Uterus (tissue), 4 donors: ENCODE measurements around the gene NDUFV2. TPM values are rescaled to one million over a fixed set of nuclear protein-coding genes. Genes with fewer than 3 reads are reported as not detected.

Experiments used
- DNase-seq, 2 donors: peaks; one replicate each; pipeline ENCODE4 v3.0.0-alpha.2; 2019 to 2020
- H3K27ac ChIP-seq, 2 donors: fragments of 200-600 bp; sonication (generic); 1 replicate in 1 of 2; 2 replicates in 1 of 2; pipeline ENCODE4 v1.5.1; 2016 to 2018
- H3K27me3 ChIP-seq, 2 donors: fragments of 200-600 bp; sonication (generic); one replicate each; pipeline ENCODE4 v1.5.1; 2018 to 2019; ENCODE audit warnings: control low read depth in 1 of 2
- H3K36me3 ChIP-seq, 2 donors: fragments of 200-600 bp; sonication (generic); one replicate each; pipeline ENCODE4 v1.5.1; 2019; ENCODE audit warnings: control low read depth in 1 of 2
- H3K4me1 ChIP-seq, 2 donors: fragments of 200-600 bp; sonication (generic); one replicate each; pipeline ENCODE4 v1.5.1; 2018 to 2019; ENCODE audit warnings: control low read depth in 1 of 2
- H3K4me3 ChIP-seq, 2 donors: fragments of 200-600 bp; sonication (generic); 1 replicate in 1 of 2; 2 replicates in 1 of 2; pipeline ENCODE4 v1.5.1; 2018 to 2019; ENCODE audit warnings: mild to moderate bottlenecking in 1 of 2
- H3K9me3 ChIP-seq, 2 donors: fragments of 200-600 bp; sonication (generic); one replicate each; pipeline ENCODE4 v1.5.1; 2019; ENCODE audit warnings: control low read depth in 1 of 2
- CTCF ChIP-seq, 4 experiments: fragments of 200-600 bp in 2 of 4; fragments of 450-650 bp in 2 of 4; sonication (generic) in 2 of 4; IDR thresholded peaks; one replicate each; pipeline ENCODE4 v1.5.1; 2016 to 2019; ENCODE audit warnings: antibody characterized with exemption in 4 of 4, mild to moderate bottlenecking in 2 of 4, moderate library complexity in 1 of 4
- POLR2A ChIP-seq, 2 donors: fragments of 450-650 bp; IDR thresholded peaks; one replicate each; pipeline ENCODE4 v1.6.1; 2016; ENCODE audit warnings: antibody characterized with exemption in 2 of 2, mild to moderate bottlenecking in 1 of 2, moderate library complexity in 1 of 2
- intact Hi-C: fragments of 100-400 bp; cut with DNase I; formaldehyde crosslinking; loops from one replicate; pipeline ENCODE4 v1.15.1; 2023; ENCODE audit warnings: low total_unique reads
- total RNA-seq, 4 donors: library from RNA; depleted of rRNA in 3 of 4; stranded (reverse); fragments of >200 nt in 3 of 4; gene quantifications; one replicate each; pipeline versions ENCODE4 v1.1.0 to v1.2.4, GENCODE V29; 2014 to 2023
- donor health status: DM: yes; HTN: yes; CAD: no.

NDUFV2 gene
- total RNA-seq, 4 donors from 2014 or later, result 54.8 to 99.8 (median 95.8) TPM

DNA sequence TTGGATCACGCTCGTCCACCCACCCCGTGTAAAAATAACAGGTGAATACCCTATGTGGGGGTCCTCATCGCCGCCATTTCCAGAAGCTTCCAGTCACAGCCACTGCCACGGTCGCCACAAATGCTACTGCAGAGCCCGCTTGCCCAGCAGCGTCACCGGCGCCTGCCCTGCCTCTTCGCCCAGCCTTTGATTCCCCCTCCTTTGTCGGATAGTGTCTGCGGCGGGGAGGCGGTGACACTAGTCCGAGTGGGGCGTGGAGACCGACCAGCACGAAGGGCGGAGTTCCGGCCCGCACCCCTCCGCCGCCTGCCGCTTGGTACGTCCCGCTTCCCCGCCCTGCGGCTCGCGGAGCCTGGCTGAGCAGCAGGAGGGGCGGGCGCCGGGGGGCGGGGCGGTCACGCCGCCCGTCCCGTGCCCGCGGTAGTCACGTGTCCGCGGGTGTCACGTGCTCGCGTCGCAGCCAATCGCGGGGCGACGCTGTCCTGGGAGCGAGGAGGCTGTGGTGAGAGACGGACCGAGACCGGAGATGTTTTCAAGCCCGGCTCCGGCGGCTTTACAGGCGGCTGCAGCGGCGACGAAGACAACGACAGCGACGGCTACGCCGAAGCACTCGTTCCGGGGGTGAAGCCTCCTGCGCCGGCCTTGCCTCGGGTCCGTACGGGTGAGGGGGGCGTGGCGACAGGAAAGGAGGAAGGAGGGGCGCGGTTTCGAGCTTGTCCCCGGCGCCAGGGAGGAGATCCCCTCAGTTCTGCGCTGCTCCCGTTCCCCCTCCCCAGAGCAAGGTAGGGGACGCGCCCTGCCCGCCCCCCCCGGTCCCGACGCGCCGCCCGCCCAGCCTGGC is 34.0 kb downstream of the NDUFV2 start, which contains the start of gene ANKRD12:
Gene ANKRD12 (plus strand): TSS at position 467 of the 841 bp plus-strand sequence. CDS start 45,652 bp downstream, outside the sequence.
- H3K36me3 ChIP-seq, result no peaks in the 10 kb centered on the region
- peak within 1 kb of the TSS; percentile 81 to 82 for H3K4me3 ChIP-seq
- H3K4me1 ChIP-seq, result peaks cover 13 to 14% of the 10 kb centered on the region in 2 donors
- no peaks in the 10 kb centered on the region for H3K9me3 ChIP-seq
- TF ChIP-seq POLR2A (IDR thresholded peaks at IDR 0.05) (peak; percentile 71 to 91), CTCF (IDR thresholded peaks at IDR 0.05) (no peak)
- intact Hi-C loops, result loop anchor here (5.0 kb wide), 1 partner anchor 34 kb away; the partner anchor contains the start of gene NDUFV2
- peak within 1 kb of the TSS; percentile 98 to 100 for H3K27ac ChIP-seq
- peak; percentile 94 to 97 for DNase-seq
- no peaks in the 10 kb centered on the region for H3K27me3 ChIP-seq

- TF ChIP-seq CTCF (IDR thresholded peaks at IDR 0.05), result no peak
- TF ChIP-seq POLR2A (IDR thresholded peaks at IDR 0.05), result peak in 1 of 2 donors; percentile 16
- Histone ChIP-seq H3K4me1 (peaks cover 13 to 16% of the 10 kb centered on the region in 2 donors), H3K9me3 (no peaks in the 10 kb centered on the region), H3K27ac (peak overlapping the region; percentile 98 to 100), H3K36me3 (no peaks in the 10 kb centered on the region), H3K4me3 (peak overlapping the region; percentile 81 to 82), H3K27me3 (no peaks in the 10 kb centered on the region)
- intact Hi-C loops, result loop anchor here (5.0 kb wide), 1 partner anchor 35 kb away; the partner anchor contains the start of gene NDUFV2
- DNase-seq, result peak; percentile 49 to 68
Measured at GRCh38 chr18:9137168-9138066, 34.9 kb downstream of the NDUFV2 start.

DNA sequence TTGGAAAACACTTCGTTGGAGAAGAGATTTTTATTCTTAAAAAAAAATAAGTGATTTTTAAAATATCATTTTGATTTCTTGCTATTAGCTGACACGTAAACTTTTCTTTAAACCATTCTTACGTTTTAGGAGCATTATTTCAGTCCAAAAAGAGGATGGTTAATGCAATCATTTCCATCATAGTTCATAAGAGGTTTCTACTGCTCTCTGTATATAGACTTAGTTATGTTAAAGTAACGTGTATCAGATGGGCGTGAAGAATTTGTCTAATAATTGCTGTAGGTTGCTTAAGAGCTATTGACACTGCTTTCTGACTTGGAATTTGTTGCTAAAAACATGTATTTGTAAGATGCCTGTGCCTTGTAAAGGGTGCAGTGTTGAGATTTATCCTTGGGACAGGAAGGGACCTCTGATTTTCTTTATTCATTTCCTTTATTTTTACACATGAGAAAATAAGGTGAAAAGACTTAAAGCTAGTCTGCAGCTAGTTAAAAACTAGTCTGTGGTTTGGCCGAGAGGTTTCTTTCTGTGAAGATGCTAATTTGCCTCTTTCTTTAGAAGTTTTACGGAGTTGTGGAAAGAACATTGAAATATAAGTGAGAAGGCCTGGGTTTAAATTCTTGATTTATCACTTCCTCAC is 37.0 kb downstream of the NDUFV2 start:
- no peaks in the 10 kb centered on the region for H3K27me3 ChIP-seq
- peaks cover 16% of the 10 kb centered on the region in 2 donors for H3K4me1 ChIP-seq
- intact Hi-C loops, result loop anchor here (5.0 kb wide), 1 partner anchor 37 kb away; the partner anchor contains the start of gene NDUFV2
- no peak for DNase-seq
- no peaks in the 10 kb centered on the region for H3K9me3 ChIP-seq
- H3K4me3 ChIP-seq, result peak overlapping the region; percentile 4 to 81
- no peak for TF ChIP-seq CTCF (IDR thresholded peaks at IDR 0.05)
- no peak for TF ChIP-seq POLR2A (IDR thresholded peaks at IDR 0.05)
- H3K36me3 ChIP-seq, result no peaks in the 10 kb centered on the region
- peak overlapping the region; percentile 98 to 100 for H3K27ac ChIP-seq

GRCh38 chr18:9140381-9140780 is 37.9 kb downstream of the NDUFV2 start:
- intact Hi-C loops, result no loop called here
- H3K9me3 ChIP-seq, result no peaks in the 10 kb centered on the region
- peak overlapping the region in 1 of 2 donors; percentile 100 for H3K27ac ChIP-seq
- H3K4me1 ChIP-seq, result peaks cover 16 to 22% of the 10 kb centered on the region in 2 donors
- no peaks in the 10 kb centered on the region for H3K27me3 ChIP-seq
- DNase-seq, result no peak
- TF ChIP-seq CTCF (IDR thresholded peaks at IDR 0.05), result no peak
- peak overlapping the region in 1 of 2 donors; percentile 2 for H3K4me3 ChIP-seq
- no peaks in the 10 kb centered on the region for H3K36me3 ChIP-seq
